Fibroblast of lung (primary cell): ENCODE data around the gene MRPL39. TPM values are rescaled to one million over a fixed set of nuclear protein-coding genes. Genes with fewer than 3 reads are reported as not detected.

ENCODE experiments used
- DNase-seq, 2 donors: peaks; one replicate each; pipeline versions ENCODE4 v3.0.0 to v3.0.0-alpha.2; 2010; ENCODE audit warnings: low read depth in 2 of 2
- H2AFZ ChIP-seq: 2 replicates; pipeline ENCODE4 v1.5.1; 2012; ENCODE audit warnings: low read length, control low read depth, inconsistent platforms
- H3K27ac ChIP-seq: 2 replicates; pipeline ENCODE4 v1.5.1; 2011; ENCODE audit warnings: low read length, control low read depth; ENCODE audit not compliant: insufficient read depth
- H3K27me3 ChIP-seq: 2 replicates; pipeline ENCODE4 v1.5.1; 2011; ENCODE audit warnings: mild to moderate bottlenecking, low read length; ENCODE audit not compliant: control insufficient read depth, insufficient read depth
- H3K36me3 ChIP-seq: 2 replicates; pipeline ENCODE4 v1.5.1; 2011; ENCODE audit warnings: low read length; ENCODE audit not compliant: control insufficient read depth, insufficient read depth
- H3K4me1 ChIP-seq: 2 replicates; pipeline ENCODE4 v1.5.1; 2011; ENCODE audit warnings: low read length; ENCODE audit not compliant: control insufficient read depth, insufficient read depth; ENCODE audit errors: extremely low read depth
- H3K4me2 ChIP-seq: 2 replicates; pipeline ENCODE4 v1.5.1; 2011; ENCODE audit warnings: low read length, control low read depth; ENCODE audit not compliant: insufficient read depth; ENCODE audit errors: extremely low read depth
- H3K4me3 ChIP-seq, 4 experiments: fragments of 200-600 bp in 1 of 4; sonication (generic) in 1 of 4; replicated peaks in 1 of 4; 2 replicates each; pipeline ENCODE4 v1.5.1; 2011 to 2016; ENCODE audit warnings: low read length in 4 of 4, low read depth in 3 of 4, mild to moderate bottlenecking in 3 of 4, control low read depth in 2 of 4, inconsistent platforms in 1 of 4, mixed read lengths in 1 of 4; ENCODE audit not compliant: insufficient read depth in 1 of 4; ENCODE audit errors: control extremely low read depth in 1 of 4
- H3K79me2 ChIP-seq: 2 replicates; pipeline ENCODE4 v1.5.1; 2012; ENCODE audit warnings: mild to moderate bottlenecking, low read length, inconsistent platforms; ENCODE audit not compliant: control insufficient read depth, insufficient read depth
- H3K9ac ChIP-seq: 2 replicates; pipeline ENCODE4 v1.5.1; 2011; ENCODE audit warnings: mild to moderate bottlenecking, low read length, control low read depth; ENCODE audit not compliant: insufficient read depth
- H3K9me3 ChIP-seq: 2 replicates; pipeline ENCODE4 v1.5.1; 2012; ENCODE audit warnings: low read depth, low read length; ENCODE audit not compliant: control insufficient read depth, insufficient read depth
- H4K20me1 ChIP-seq: 2 replicates; pipeline ENCODE4 v1.5.1; 2011; ENCODE audit warnings: low read length; ENCODE audit not compliant: control insufficient read depth, insufficient read depth; ENCODE audit errors: extremely low read depth
- CTCF ChIP-seq, 2 donors: IDR thresholded peaks in 1 of 2; conservative IDR thresholded peaks in 1 of 2; 1 replicate in 1 of 2; 2 replicates in 1 of 2; pipeline ENCODE4 v1.5.1; 2011 to 2012; ENCODE audit warnings: low read length in 2 of 2, control low read depth in 1 of 2, inconsistent platforms in 1 of 2, low read depth in 1 of 2, mild to moderate bottlenecking in 1 of 2
- EZH2 ChIP-seq: IDR thresholded peaks from 2 replicates; pipeline ENCODE4 v1.5.1; 2012; ENCODE audit warnings: low read length, control low read depth, mild to moderate bottlenecking; ENCODE audit errors: missing control alignments
- polyA plus RNA-seq, 2 donors: library from polyadenylated mRNA; depleted of rRNA in 1 of 2; stranded (reverse) in 1 of 2; unstranded in 1 of 2; fragments of >200 nt; gene quantifications; 2 replicates each; pipeline ENCODE4 v1.2.1, GENCODE V29; 2011 to 2012; ENCODE audit warnings: missing spikeins in 1 of 2
- total RNA-seq: library from RNA; depleted of rRNA; stranded (reverse); fragments of >200 nt; gene quantifications from 2 replicates; pipeline ENCODE4 v1.2.1, GENCODE V29; 2014

Gene MRPL39
- total and polyA plus RNA-seq, 2 donors (not counting 1 experiment from before 2014, with no cell fraction given) = 30.5 to 34.5 TPM

DNA sequence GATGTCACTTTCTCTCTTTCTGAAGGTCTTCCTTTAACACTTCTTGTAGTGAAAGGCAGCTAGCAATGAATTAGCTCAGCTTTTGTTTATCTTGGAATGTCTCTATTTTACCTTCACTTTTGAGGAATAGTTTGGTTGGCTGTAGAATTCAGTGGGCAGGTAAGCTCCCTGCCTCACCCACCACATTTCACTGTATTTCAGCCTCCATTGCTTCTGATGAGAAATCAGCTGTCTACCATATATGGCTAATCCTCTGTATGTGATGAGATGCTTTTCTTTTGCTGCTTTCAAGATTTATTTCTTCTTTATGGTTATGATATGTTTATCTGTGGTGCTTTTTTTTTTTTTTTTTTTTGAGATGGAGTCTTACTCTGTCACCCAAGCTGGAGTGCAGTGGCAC, 70.1 kb downstream of the MRPL39 start:
- Histone ChIP-seq H2AFZ (no peak overlapping the region), H3K9me3 (no peaks in the 10 kb centered on the region), H3K36me3 (no peaks in the 10 kb centered on the region), H4K20me1 (no peaks in the 10 kb centered on the region), H3K4me1 (no peaks in the 10 kb centered on the region), H3K27ac (no peak overlapping the region), H3K79me2 (no peaks in the 10 kb centered on the region), H3K4me2 (no peak overlapping the region), H3K27me3 (no peaks in the 10 kb centered on the region), H3K4me3 (no peak overlapping the region), H3K9ac (no peak overlapping the region)
- DNase-seq = no peak
- TF ChIP-seq CTCF (conservative IDR thresholded peaks at IDR 0.05 in 1 of 2, IDR thresholded peaks at IDR 0.05 in 1 of 2; ENCODE audit: low read depth in 1 of 2, low read length in 2 of 2) = no peak
- TF ChIP-seq EZH2 = no peak

GRCh38 chr21:25536752-25537151, 70.5 kb downstream of the MRPL39 start:
- DNase-seq = no peak
- no peaks in the 10 kb centered on the region for H3K9me3 ChIP-seq
- no peak overlapping the region for H3K9ac ChIP-seq
- no peak overlapping the region for H2AFZ ChIP-seq
- no peak overlapping the region for H3K4me3 ChIP-seq
- no peak for TF ChIP-seq EZH2
- TF ChIP-seq CTCF (conservative IDR thresholded peaks at IDR 0.05 in 1 of 2, IDR thresholded peaks at IDR 0.05 in 1 of 2; ENCODE audit: low read depth in 1 of 2, low read length in 2 of 2) = no peak
- H3K27me3 ChIP-seq = no peaks in the 10 kb centered on the region
- no peaks in the 10 kb centered on the region for H3K79me2 ChIP-seq
- H3K4me2 ChIP-seq = no peak overlapping the region
- no peaks in the 10 kb centered on the region for H3K4me1 ChIP-seq
- H4K20me1 ChIP-seq = no peaks in the 10 kb centered on the region
- no peaks in the 10 kb centered on the region for H3K36me3 ChIP-seq
- H3K27ac ChIP-seq = no peak overlapping the region

- no peaks in the 10 kb centered on the region for H3K4me1 ChIP-seq
- no peak overlapping the region for H3K27ac ChIP-seq
- no peak for DNase-seq
- TF ChIP-seq CTCF (conservative IDR thresholded peaks at IDR 0.05 in 1 of 2, IDR thresholded peaks at IDR 0.05 in 1 of 2; ENCODE audit: low read depth in 1 of 2, low read length in 2 of 2) (no peak), EZH2 (no peak)
- no peak overlapping the region for H3K4me2 ChIP-seq
- no peaks in the 10 kb centered on the region for H3K79me2 ChIP-seq
- H3K27me3 ChIP-seq = no peaks in the 10 kb centered on the region
- H2AFZ ChIP-seq = no peak overlapping the region
- H3K4me3 ChIP-seq = no peak overlapping the region
- no peaks in the 10 kb centered on the region for H3K9me3 ChIP-seq
- no peak overlapping the region for H3K9ac ChIP-seq
- no peaks in the 10 kb centered on the region for H4K20me1 ChIP-seq
- H3K36me3 ChIP-seq = no peaks in the 10 kb centered on the region
Measured at GRCh38 chr21:25535849-25536248, 71.4 kb downstream of the MRPL39 start.

Other genes with a start within 250 kb of the MRPL39 start
- gene JAM2, start 31.8 kb upstream of the MRPL39 start, total RNA-seq = 1.0 and 2.1 TPM in 2 replicates
- gene JAM2, start 31.8 kb upstream of the MRPL39 start, polyA plus RNA-seq = 1.4 and 2.3 TPM in 2 replicates
- 40.3 and 46.6 TPM in 2 replicates for gene ATP5PF, start 127.4 kb upstream of the MRPL39 start, total RNA-seq
- gene ATP5PF, start 127.4 kb upstream of the MRPL39 start, polyA plus RNA-seq = 260 and 285 TPM in 2 replicates
- gene GABPA, start 127.5 kb upstream of the MRPL39 start, total RNA-seq = 28.6 and 29.5 TPM in 2 replicates
- 16.4 and 20.5 TPM in 2 replicates for gene GABPA, start 127.5 kb upstream of the MRPL39 start, polyA plus RNA-seq